HepG2 (cell line): Measurements from ENCODE around the gene VAV2. TPM values are rescaled to one million over a fixed set of nuclear protein-coding genes. Genes with fewer than 3 reads are reported as not detected.

Source experiments
- ARNTL ChIP-seq: sonication (generic); formaldehyde crosslinking; IDR thresholded peaks from 2 replicates; pipeline ENCODE4 v1.4.0; 2020; ENCODE audit warnings: mild to moderate bottlenecking, missing genetic modification reagents
- EP300 ChIP-seq, 3 experiments: sonication (generic) in 1 of 3; formaldehyde crosslinking in 1 of 3; IDR thresholded peaks; 2 replicates each; pipeline versions ENCODE4 v1.5.1 to v1.6.1; 2011 to 2020; ENCODE audit warnings: low read depth in 2 of 3, low read length in 2 of 3, borderline replicate concordance in 1 of 3, improper control_type of control experiment in 1 of 3, mild to moderate bottlenecking in 1 of 3, missing genetic modification reagents in 1 of 3, moderate library complexity in 1 of 3
- HNRNPK ChIP-seq: fragments of 200-400 bp; formaldehyde crosslinking; IDR thresholded peaks from 2 replicates; pipeline ENCODE4 v1.6.1; 2018; ENCODE audit warnings: low read length, low read depth, moderate library complexity, mild to moderate bottlenecking; ENCODE audit not compliant: poor library complexity, severe bottlenecking
- HOXD1 ChIP-seq: sonication (generic); formaldehyde crosslinking; IDR thresholded peaks from 2 replicates; pipeline ENCODE4 v1.5.0; 2020; ENCODE audit warnings: missing genetic modification reagents
- RCOR2 ChIP-seq: IDR thresholded peaks from 2 replicates; pipeline ENCODE4 v1.6.1; 2016; ENCODE audit warnings: missing biosample characterization, missing genetic modification reagents
- SMAD9 ChIP-seq: sonication (generic); formaldehyde crosslinking; IDR thresholded peaks from 2 replicates; pipeline ENCODE4 v1.5.1; 2020; ENCODE audit warnings: mild to moderate bottlenecking, missing genetic modification reagents
- SMARCE1 ChIP-seq: fragments of 450-650 bp; IDR thresholded peaks from 2 replicates; pipeline ENCODE4 v1.6.1; 2017; ENCODE audit warnings: borderline replicate concordance
- ZBTB1 ChIP-seq: sonication (generic); formaldehyde crosslinking; IDR thresholded peaks from 2 replicates; pipeline ENCODE4 v1.4.0; 2020; ENCODE audit warnings: missing genetic modification reagents, borderline replicate concordance
- ZNF773 ChIP-seq: sonication (generic); formaldehyde crosslinking; IDR thresholded peaks from 2 replicates; pipeline ENCODE4 v1.4.0; 2020; ENCODE audit warnings: missing genetic modification reagents, borderline replicate concordance
- ZNF878 ChIP-seq: sonication (generic); formaldehyde crosslinking; IDR thresholded peaks from 2 replicates; pipeline ENCODE4 v1.8.1; 2023; ENCODE audit warnings: mild to moderate bottlenecking, missing genetic modification reagents, moderate library complexity
- ZSCAN9 ChIP-seq: IDR thresholded peaks from 2 replicates; pipeline ENCODE4 v1.6.1; 2016; ENCODE audit warnings: borderline replicate concordance
- polyA plus RNA-seq, 8 experiments: library from polyadenylated mRNA; depleted of rRNA in 3 of 8; stranded (reverse) in 7 of 8; unstranded in 1 of 8; fragments of >200 nt; fragmentation: Illumina TruSeq in 4 of 8; extraction: Trizol in 4 of 8; gene quantifications; 2 replicates each; pipeline versions ENCODE4 v1.2.1 to v1.2.3, GENCODE V29; 2011 to 2016; ENCODE audit warnings: low read depth in 4 of 8, missing spikeins in 1 of 8, mixed read lengths in 1 of 8; ENCODE audit not compliant: insufficient read depth in 1 of 8
- total RNA-seq, 5 experiments: library from RNA; depleted of rRNA; stranded (reverse); fragments of >200 nt; fragmentation: Illumina TruSeq; extraction: Trizol; gene quantifications; 2 replicates each; pipeline ENCODE4 v1.2.3, GENCODE V29; 2016; ENCODE audit warnings: low read depth in 1 of 5
- TF ChIP-seq, protein P1 (sequence below): sonication (generic); formaldehyde crosslinking; IDR thresholded peaks from 2 replicates; pipeline ENCODE4 v1.4.0; 2020; ENCODE audit warnings: mild to moderate bottlenecking, missing genetic modification reagents
- TF ChIP-seq, protein P2 (sequence below): sonication (generic); formaldehyde crosslinking; IDR thresholded peaks from 2 replicates; pipeline ENCODE4 v1.4.0; 2020; ENCODE audit warnings: missing genetic modification reagents
- TF ChIP-seq, protein P3 (sequence below): IDR thresholded peaks from 2 replicates; pipeline ENCODE4 v1.6.1; 2016; ENCODE audit warnings: mild to moderate bottlenecking, missing biosample characterization, missing genetic modification reagents

VAV2 gene
- total and polyA plus RNA-seq, 2 of the 13 experiments (the other 11 are each of a cell fraction or from before 2014, with no cell fraction given): 22.5 to 22.9 TPM

DNA sequence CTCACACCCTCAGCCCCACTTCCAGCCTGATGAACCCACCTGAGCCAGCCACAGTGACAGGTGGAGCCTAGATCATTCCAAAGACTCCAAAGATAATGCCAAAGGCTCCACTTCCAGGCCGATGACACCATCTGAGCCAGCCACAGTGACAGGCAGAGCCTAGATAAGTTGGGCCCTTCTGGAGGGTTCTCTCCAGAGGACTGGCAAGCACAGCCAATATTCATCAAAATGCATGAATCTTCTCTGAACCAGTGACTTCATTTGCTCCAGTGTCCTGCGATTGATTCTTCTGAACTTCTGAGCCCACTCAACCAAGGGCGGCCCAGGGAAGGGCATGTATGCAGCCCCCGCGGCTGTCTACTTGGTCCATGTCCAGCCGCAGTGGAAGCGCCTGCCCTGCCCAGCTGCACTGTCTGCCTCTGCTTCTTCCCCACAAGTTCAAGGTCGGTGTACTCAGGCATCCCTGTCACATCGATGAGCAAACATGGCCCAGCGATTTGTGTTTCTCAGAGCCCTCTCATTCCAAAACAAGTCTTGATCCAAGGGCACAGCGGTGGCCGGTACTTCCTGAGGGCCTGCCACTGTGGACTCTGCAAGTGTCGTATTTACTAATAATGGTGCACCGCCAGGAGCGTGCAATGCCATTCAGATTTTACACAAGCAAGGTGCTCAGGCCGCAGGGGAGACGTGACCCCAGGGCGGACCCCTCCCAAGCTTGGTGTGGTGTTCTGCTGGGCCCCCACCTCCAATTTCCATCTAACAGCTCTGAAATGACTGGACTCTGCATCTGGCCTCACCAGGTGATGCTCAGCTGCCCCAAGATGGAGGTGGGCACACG lies 107.0 kb downstream of the VAV2 start (continued):
- TF ChIP-seq, protein P1, sequence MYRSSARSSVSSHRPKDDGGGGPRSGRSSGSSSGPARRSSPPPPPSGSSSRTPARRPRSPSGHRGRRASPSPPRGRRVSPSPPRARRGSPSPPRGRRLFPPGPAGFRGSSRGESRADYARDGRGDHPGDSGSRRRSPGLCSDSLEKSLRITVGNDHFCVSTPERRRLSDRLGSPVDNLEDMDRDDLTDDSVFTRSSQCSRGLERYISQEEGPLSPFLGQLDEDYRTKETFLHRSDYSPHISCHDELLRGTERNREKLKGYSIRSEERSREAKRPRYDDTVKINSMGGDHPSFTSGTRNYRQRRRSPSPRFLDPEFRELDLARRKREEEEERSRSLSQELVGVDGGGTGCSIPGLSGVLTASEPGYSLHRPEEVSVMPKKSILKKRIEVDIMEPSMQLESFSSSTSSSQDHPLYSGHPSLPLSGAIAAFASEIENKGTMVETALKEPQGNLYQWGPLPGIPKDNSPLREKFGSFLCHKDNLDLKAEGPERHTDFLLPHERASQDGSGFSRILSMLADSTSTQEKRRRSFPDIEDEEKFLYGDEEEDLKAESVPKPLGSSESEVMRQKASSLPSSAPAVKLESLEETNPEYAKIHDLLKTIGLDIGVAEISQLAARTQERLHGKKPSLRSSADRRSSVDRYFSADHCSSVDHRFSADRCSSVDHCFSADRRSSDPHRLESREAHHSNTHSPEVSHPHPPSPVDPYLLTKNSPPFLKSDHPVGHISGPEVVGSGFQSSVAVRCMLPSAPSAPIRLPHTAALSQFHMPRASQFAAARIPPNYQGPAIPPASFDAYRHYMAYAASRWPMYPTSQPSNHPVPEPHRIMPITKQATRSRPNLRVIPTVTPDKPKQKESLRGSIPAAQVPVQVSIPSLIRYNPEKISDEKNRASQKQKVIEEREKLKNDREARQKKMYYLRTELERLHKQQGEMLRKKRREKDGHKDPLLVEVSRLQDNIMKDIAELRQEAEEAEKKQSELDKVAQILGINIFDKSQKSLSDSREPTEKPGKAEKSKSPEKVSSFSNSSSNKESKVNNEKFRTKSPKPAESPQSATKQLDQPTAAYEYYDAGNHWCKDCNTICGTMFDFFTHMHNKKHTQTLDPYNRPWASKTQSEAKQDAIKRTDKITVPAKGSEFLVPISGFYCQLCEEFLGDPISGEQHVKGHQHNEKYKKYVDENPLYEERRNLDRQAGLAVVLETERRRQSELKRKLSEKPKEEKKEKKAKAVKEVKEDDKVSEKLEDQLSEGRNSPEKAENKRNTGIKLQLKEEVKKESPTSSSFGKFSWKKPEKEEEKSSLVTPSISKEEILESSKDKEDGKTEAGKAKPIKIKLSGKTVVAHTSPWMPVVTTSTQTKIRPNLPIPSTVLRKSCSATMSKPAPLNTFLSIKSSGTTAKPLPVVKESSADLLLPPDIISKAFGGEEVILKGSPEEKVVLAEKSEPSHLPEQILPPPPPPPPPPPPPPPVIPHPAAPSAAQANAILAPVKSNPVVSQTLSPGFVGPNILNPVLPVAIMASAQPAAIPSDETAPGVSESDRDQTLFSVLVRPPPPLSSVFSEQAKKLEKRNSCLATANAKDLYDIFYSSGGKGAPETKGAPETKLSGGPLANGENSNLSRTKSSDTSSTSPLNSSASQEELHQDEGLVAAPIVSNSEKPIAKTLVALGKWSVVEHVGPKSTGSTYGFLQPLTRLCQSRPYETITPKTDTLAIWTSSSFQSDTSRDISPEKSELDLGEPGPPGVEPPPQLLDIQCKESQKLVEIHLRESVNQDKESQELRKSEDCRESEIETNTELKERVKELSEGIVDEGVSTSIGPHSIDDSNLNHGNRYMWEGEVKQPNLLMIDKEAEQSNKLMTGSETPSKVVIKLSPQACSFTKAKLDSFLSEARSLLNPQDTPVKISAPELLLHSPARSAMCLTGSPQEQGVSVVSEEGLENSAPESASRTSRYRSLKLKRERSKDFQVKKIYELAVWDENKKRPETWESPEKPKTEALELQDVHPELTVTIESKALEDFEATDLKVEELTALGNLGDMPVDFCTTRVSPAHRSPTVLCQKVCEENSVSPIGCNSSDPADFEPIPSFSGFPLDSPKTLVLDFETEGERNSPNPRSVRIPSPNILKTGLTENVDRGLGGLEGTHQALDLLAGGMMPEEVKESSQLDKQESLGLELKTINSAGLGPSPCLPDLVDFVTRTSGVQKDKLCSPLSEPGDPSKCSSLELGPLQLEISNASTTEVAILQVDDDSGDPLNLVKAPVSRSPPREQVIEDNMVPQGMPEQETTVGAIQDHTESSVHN (CRISPR knock-in tag): no peak
- TF ChIP-seq HOXD1 (CRISPR knock-in tag) (peak; percentile 75; the same call in 1 of the 2 replicates), ZNF773 (CRISPR knock-in tag) (no peak), RCOR2 (CRISPR knock-in tag) (peak; percentile 89), ZBTB1 (CRISPR knock-in tag) (no peak), ZSCAN9 (peak; percentile 72; the same call in 1 of the 2 replicates), EP300 (IDR thresholded peaks at IDR 0.05; ENCODE audit: low read depth in 2 of 2, low read length in 2 of 2) (peak in 1 of 2 experiments; percentile 77; a peak in 2 of 4 replicates), EP300 (CRISPR knock-in tag; IDR thresholded peaks at IDR 0.05; ENCODE audit: borderline replicate concordance) (peak; percentile 73), HNRNPK (no peak), ARNTL (CRISPR knock-in tag) (0 out of 2 replicates have a peak, but pooled peaks have one; percentile 63), SMAD9 (CRISPR knock-in tag) (no peak), SMARCE1 (no peak), ZNF878 (CRISPR knock-in tag) (no peak)
- TF ChIP-seq, protein P2, sequence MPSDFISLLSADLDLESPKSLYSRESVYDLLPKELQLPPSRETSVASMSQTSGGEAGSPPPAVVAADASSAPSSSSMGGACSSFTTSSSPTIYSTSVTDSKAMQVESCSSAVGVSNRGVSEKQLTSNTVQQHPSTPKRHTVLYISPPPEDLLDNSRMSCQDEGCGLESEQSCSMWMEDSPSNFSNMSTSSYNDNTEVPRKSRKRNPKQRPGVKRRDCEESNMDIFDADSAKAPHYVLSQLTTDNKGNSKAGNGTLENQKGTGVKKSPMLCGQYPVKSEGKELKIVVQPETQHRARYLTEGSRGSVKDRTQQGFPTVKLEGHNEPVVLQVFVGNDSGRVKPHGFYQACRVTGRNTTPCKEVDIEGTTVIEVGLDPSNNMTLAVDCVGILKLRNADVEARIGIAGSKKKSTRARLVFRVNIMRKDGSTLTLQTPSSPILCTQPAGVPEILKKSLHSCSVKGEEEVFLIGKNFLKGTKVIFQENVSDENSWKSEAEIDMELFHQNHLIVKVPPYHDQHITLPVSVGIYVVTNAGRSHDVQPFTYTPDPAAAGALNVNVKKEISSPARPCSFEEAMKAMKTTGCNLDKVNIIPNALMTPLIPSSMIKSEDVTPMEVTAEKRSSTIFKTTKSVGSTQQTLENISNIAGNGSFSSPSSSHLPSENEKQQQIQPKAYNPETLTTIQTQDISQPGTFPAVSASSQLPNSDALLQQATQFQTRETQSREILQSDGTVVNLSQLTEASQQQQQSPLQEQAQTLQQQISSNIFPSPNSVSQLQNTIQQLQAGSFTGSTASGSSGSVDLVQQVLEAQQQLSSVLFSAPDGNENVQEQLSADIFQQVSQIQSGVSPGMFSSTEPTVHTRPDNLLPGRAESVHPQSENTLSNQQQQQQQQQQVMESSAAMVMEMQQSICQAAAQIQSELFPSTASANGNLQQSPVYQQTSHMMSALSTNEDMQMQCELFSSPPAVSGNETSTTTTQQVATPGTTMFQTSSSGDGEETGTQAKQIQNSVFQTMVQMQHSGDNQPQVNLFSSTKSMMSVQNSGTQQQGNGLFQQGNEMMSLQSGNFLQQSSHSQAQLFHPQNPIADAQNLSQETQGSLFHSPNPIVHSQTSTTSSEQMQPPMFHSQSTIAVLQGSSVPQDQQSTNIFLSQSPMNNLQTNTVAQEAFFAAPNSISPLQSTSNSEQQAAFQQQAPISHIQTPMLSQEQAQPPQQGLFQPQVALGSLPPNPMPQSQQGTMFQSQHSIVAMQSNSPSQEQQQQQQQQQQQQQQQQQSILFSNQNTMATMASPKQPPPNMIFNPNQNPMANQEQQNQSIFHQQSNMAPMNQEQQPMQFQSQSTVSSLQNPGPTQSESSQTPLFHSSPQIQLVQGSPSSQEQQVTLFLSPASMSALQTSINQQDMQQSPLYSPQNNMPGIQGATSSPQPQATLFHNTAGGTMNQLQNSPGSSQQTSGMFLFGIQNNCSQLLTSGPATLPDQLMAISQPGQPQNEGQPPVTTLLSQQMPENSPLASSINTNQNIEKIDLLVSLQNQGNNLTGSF (CRISPR knock-in tag): no peak
- TF ChIP-seq, protein P3, sequence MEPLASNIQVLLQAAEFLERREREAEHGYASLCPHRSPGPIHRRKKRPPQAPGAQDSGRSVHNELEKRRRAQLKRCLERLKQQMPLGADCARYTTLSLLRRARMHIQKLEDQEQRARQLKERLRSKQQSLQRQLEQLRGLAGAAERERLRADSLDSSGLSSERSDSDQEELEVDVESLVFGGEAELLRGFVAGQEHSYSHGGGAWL (CRISPR knock-in tag): peak; percentile 73
